Measurements from ENCODE around the gene NHS. TPM values are rescaled to one million over a fixed set of nuclear protein-coding genes. Genes with fewer than 3 reads are reported as not detected.

NHS gene
- total and polyA plus RNA-seq, 2 of the 4 experiments (the other 2 are of a cell fraction) = 0.36 to 0.90 TPM

- DNase-seq (no peak), ATAC-seq (ENCODE audit: low read depth) (no peak)
- Histone ChIP-seq H3K9me3 (ENCODE audit: control insufficient read depth, insufficient read depth, low read length) (no peaks in the 10 kb centered on the region), H3K9ac (ENCODE audit: low read depth, low read length) (no peak overlapping the region), H3K79me1 (ENCODE audit: low read depth in 1 of 2, low read length in 2 of 2) (no peaks in the 10 kb centered on the region), H4K20me1 (ENCODE audit: insufficient read depth, low read length) (no peaks in the 10 kb centered on the region), H3K23ac (ENCODE audit: low read depth, low read length) (no peak overlapping the region), H2AK9ac (replicated peaks; ENCODE audit: low read depth, low read length, poor library complexity) (no peak overlapping the region), H2AFZ (replicated peaks; ENCODE audit: low read length, poor library complexity) (no peak overlapping the region), H3K18ac (ENCODE audit: low read depth, low read length) (no peak overlapping the region), H4K5ac (ENCODE audit: low read depth, low read length) (no peak overlapping the region), H3K4me1 (ENCODE audit: control insufficient read depth, insufficient read depth, low read length) (no peaks in the 10 kb centered on the region), H3K36me3 (ENCODE audit: control insufficient read depth, insufficient read depth, low read length) (no peaks in the 10 kb centered on the region), H3K27me3 (ENCODE audit: control insufficient read depth, insufficient read depth, low read length) (peaks cover 1% of the 10 kb centered on the region), H3K9me1 (ENCODE audit: insufficient read depth, low read length) (no peaks in the 10 kb centered on the region), H3K56ac (ENCODE audit: extremely low read depth, insufficient read depth, low read length) (no peak overlapping the region), H2AK5ac (ENCODE audit: low read depth, low read length) (no peak overlapping the region), H2BK120ac (ENCODE audit: low read depth, low read length) (no peak overlapping the region), H3K27ac (ENCODE audit: insufficient read depth, low read length) (no peak overlapping the region), H4K91ac (ENCODE audit: insufficient read depth, low read depth, low read length) (no peak overlapping the region), H4K8ac (ENCODE audit: low read depth in 2 of 2, low read length in 2 of 2) (no peak overlapping the region), H3K4me3 (ENCODE audit: insufficient read depth, low read depth, low read length) (no peak overlapping the region), H2BK5ac (ENCODE audit: low read depth, low read length, poor library complexity, severe bottlenecking) (no peak overlapping the region), H3K4ac (ENCODE audit: low read depth, low read length) (no peak overlapping the region), H3K14ac (replicated peaks; ENCODE audit: low read depth, low read length) (no peak overlapping the region), H2BK15ac (ENCODE audit: low read depth, low read length) (no peak overlapping the region), H2BK20ac (ENCODE audit: low read depth, low read length) (no peak overlapping the region), H3K4me2 (ENCODE audit: low read depth, low read length) (no peak overlapping the region)
- BruUV-seq (replicated peaks) = no TSS peak
- no CpG with 5 or more reads among the region's 2 CpGs for WGBS, 2 experiments (ENCODE audit: extremely low coverage in 2 of 2, insufficient read length in 1 of 2)
- POLR2A ChIA-PET (ENCODE audit: unreplicated experiment) = no interaction called here
- intact Hi-C loops (cut with micrococcal nuclease) (no loop called here), in situ Hi-C loops (cut with MboI; ENCODE audit: low sequenced_read_pairs) (no loop called here), dilution Hi-C loops (cut with HindIII; ENCODE audit: low sequenced_read_pairs, unreplicated experiment) (no loop called here)
- CTCF ChIA-PET = interaction anchor here (0.6 kb wide), 1 partner anchor 10 kb away, joined by 3 read pairs; no protein-coding TSS in a partner anchor
- no peak for TF ChIP-seq USF2 (IDR thresholded peaks at IDR 0.05; ENCODE audit: low read depth, low read length)
- TF ChIP-seq MAZ (IDR thresholded peaks at IDR 0.05; ENCODE audit: borderline replicate concordance, low read depth, low read length) = no peak
- no peak for TF ChIP-seq RAD21 (IDR thresholded peaks at IDR 0.05; ENCODE audit: low read length)
- TF ChIP-seq ELK1 (IDR thresholded peaks at IDR 0.05; ENCODE audit: borderline replicate concordance, low read depth, low read length) = no peak
- TF ChIP-seq FOS (IDR thresholded peaks at IDR 0.05; ENCODE audit: low read depth, low read length) = no peak
- TF ChIP-seq CTCF (conservative IDR thresholded peaks at IDR 0.05; ENCODE audit: low read depth, low read length) = no peak
Observed at GRCh38 chrX:17713288-17713687, 338.3 kb downstream of the NHS start.
